ENCODE data around the gene DRICH1. TPM values are rescaled to one million over a fixed set of nuclear protein-coding genes. Genes with fewer than 3 reads are reported as not detected.
"Not testable (repeated sequence)": the region's sequence is repeated elsewhere in the genome, so short reads cannot be mapped to it uniquely, and the experiment has no call there.

Gene DRICH1
- total RNA-seq, 1 donor from 2014 or later: 0.43 TPM

DNA sequence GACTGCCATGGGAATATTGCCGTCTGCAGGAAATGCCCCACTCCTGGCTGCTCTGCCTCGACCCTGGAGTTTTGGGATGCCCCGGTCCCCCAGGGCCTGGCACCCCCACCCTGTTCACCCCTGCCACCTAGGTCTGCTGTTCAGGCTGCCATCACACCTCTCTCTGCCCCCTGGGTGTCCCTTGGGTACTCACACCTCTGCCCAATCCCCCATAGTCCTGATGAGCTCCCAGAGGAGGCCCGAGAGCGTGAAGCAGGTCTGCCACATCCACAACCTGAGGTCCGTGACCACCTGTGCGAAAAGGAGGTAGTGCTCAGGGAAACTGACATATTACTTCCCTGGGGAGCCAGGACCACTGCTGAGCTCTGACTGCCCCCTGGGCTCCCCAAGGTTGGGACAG lies 20.2 kb upstream of the DRICH1 start:
- H3K4me1 Mint-ChIP-seq (ENCODE audit: unreplicated experiment): no peaks in the 10 kb centered on the region
- DNase-seq (ENCODE audit: extremely low spot score, unreplicated experiment): no peak
- H3K27me3 Mint-ChIP-seq (ENCODE audit: unreplicated experiment): no peaks in the 10 kb centered on the region
- no peak overlapping the region for H3K27ac Mint-ChIP-seq (ENCODE audit: unreplicated experiment)
- H3K4me3 Mint-ChIP-seq (ENCODE audit: unreplicated experiment): no peak overlapping the region
- no peaks in the 10 kb centered on the region for H3K9me3 Mint-ChIP-seq (ENCODE audit: unreplicated experiment)
- peaks cover 10% of the 10 kb centered on the region for H3K36me3 Mint-ChIP-seq (ENCODE audit: unreplicated experiment)
- TF ChIP-seq, protein P1, sequence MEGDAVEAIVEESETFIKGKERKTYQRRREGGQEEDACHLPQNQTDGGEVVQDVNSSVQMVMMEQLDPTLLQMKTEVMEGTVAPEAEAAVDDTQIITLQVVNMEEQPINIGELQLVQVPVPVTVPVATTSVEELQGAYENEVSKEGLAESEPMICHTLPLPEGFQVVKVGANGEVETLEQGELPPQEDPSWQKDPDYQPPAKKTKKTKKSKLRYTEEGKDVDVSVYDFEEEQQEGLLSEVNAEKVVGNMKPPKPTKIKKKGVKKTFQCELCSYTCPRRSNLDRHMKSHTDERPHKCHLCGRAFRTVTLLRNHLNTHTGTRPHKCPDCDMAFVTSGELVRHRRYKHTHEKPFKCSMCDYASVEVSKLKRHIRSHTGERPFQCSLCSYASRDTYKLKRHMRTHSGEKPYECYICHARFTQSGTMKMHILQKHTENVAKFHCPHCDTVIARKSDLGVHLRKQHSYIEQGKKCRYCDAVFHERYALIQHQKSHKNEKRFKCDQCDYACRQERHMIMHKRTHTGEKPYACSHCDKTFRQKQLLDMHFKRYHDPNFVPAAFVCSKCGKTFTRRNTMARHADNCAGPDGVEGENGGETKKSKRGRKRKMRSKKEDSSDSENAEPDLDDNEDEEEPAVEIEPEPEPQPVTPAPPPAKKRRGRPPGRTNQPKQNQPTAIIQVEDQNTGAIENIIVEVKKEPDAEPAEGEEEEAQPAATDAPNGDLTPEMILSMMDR (IDR thresholded peaks at IDR 0.05): no peak

DNA sequence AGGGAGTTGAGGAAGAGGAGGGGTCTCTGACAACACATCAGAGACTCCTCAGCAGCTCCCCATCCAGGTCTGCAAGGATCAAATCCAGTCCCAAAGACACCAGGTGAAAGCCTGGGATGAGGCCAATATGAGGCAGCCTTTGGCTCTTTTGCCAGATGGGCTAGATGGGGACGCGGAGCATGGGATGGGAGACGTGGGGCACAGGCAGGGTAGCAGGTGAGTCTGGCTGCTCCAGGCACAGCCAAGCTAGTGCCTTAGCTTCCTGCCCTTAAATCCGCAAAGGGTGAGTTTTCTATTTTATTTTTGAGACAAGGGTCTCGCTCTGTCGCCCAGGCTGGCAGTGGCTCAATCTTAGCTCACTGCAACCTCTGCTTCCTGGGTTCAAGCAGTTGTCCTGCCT lies 19.6 kb upstream of the DRICH1 start:
- peaks cover 10% of the 10 kb centered on the region for H3K36me3 Mint-ChIP-seq (ENCODE audit: unreplicated experiment)
- TF ChIP-seq, protein P1 (IDR thresholded peaks at IDR 0.05): no peak
- no peak overlapping the region for H3K4me3 Mint-ChIP-seq (ENCODE audit: unreplicated experiment)
- H3K27ac Mint-ChIP-seq (ENCODE audit: unreplicated experiment): no peak overlapping the region
- H3K4me1 Mint-ChIP-seq (ENCODE audit: unreplicated experiment): no peaks in the 10 kb centered on the region
- DNase-seq (ENCODE audit: extremely low spot score, unreplicated experiment): no peak
- no peaks in the 10 kb centered on the region for H3K9me3 Mint-ChIP-seq (ENCODE audit: unreplicated experiment)
- no peaks in the 10 kb centered on the region for H3K27me3 Mint-ChIP-seq (ENCODE audit: unreplicated experiment)

DNA sequence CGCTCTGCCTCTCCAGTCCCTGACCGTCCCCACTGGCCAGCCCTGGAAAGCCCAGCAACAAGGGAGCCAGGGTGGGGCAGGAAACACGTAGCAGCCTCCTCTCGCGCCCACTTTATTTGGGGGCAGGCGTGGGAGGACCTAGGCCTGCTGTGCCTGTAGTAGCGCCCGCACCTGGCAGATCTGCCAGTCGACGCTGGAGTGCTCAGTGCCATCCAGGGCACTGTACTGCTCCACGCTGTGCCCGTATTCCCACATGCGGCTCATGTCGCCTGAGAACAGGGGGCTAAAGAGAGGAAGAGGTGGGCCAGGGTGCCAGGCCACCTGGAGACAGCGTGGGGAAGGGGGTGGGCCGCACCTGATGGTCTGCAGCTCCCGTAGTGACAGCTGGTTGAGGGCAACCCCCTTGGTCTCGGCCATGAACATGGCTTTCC lies 17.0 kb upstream of the DRICH1 start:
- H3K9me3 Mint-ChIP-seq (ENCODE audit: unreplicated experiment): no peaks in the 10 kb centered on the region
- H3K27me3 Mint-ChIP-seq (ENCODE audit: unreplicated experiment): no peaks in the 10 kb centered on the region
- no peak overlapping the region for H3K4me3 Mint-ChIP-seq (ENCODE audit: unreplicated experiment)
- no peak for DNase-seq (ENCODE audit: extremely low spot score, unreplicated experiment)
- TF ChIP-seq, protein P1 (IDR thresholded peaks at IDR 0.05): no peak
- no peak overlapping the region for H3K27ac Mint-ChIP-seq (ENCODE audit: unreplicated experiment)
- H3K4me1 Mint-ChIP-seq (ENCODE audit: unreplicated experiment): no peaks in the 10 kb centered on the region
- peaks cover 8% of the 10 kb centered on the region for H3K36me3 Mint-ChIP-seq (ENCODE audit: unreplicated experiment)

DNA sequence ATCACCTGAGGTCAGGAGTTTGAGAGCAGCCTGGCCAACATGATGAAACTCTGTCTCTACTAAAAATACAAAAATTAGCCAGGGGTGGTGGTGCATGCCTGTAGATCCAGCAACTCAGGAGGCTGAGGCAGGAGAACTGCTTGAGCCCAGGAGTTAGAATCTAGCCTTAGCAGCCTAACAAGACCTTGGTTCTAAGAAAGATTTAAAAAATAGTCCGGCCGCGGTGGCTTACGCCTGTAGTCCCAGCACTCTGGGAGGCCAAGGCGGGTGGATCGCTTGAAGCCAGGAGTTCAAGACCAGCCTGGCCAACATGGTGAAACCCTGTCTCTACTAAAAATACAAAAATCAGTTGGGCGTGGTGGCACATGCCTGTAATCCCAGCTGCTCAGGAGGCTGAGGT lies 14.4 kb upstream of the DRICH1 start:
- not testable (repeated sequence) for H3K36me3 Mint-ChIP-seq (ENCODE audit: unreplicated experiment)

DNA sequence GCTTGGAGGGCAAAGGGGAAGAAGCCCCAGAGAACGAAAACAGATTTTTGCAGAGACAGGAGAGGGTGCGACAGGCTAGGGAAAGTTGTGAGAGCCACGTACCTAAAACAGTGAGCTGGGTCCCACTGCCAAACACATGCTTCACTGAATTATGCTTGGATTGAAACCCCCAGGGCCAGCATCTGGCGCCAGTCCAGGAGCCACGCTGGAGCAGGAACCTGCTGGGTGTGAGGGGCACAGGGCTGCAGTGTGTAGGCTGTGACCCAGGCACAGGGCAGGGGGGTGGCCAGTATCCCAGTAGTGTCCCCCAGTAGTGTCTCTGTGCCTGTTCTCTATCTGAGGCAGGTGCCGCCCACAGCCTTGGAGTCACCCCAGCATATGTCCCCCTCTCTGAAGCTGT lies 8.1 kb upstream of the DRICH1 start:
- H3K27me3 Mint-ChIP-seq (ENCODE audit: unreplicated experiment); DNase-seq (ENCODE audit: extremely low spot score, unreplicated experiment); H3K9me3 Mint-ChIP-seq (ENCODE audit: unreplicated experiment); H3K4me1 Mint-ChIP-seq (ENCODE audit: unreplicated experiment); H3K36me3 Mint-ChIP-seq (ENCODE audit: unreplicated experiment); H3K4me3 Mint-ChIP-seq (ENCODE audit: unreplicated experiment); H3K27ac Mint-ChIP-seq (ENCODE audit: unreplicated experiment): not testable (repeated sequence)

More for the DNA sequence above, 14.4 kb upstream of the DRICH1 start:
- H3K4me1 Mint-ChIP-seq (ENCODE audit: unreplicated experiment); H3K27me3 Mint-ChIP-seq (ENCODE audit: unreplicated experiment); H3K4me3 Mint-ChIP-seq (ENCODE audit: unreplicated experiment); DNase-seq (ENCODE audit: extremely low spot score, unreplicated experiment); H3K27ac Mint-ChIP-seq (ENCODE audit: unreplicated experiment); H3K9me3 Mint-ChIP-seq (ENCODE audit: unreplicated experiment): not testable (repeated sequence)

DNA sequence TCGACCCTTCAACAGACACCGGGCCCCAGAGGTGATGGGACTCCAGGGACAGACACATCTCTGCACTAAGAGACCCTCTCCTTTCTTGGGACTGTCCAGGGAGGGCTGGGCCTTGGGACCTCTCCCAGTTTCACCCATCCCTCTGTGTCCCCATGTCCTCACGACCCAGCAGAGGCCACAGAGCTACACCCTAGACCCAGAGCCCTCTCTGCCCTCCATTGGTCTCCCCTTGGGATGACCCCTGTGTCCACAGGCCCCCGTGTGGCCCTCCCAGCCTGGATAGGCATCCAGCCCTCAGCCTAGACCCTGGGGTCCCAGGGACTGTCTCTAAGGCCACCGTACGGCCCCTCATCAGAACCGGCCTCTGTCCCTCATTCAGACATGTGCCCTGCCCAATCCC lies 7.5 kb upstream of the DRICH1 start:
- TF ChIP-seq, protein P1 (IDR thresholded peaks at IDR 0.05): no peak
- H3K9me3 Mint-ChIP-seq (ENCODE audit: unreplicated experiment): no peaks in the 10 kb centered on the region
- H3K4me3 Mint-ChIP-seq (ENCODE audit: unreplicated experiment): no peak overlapping the region
- H3K27ac Mint-ChIP-seq (ENCODE audit: unreplicated experiment): no peak overlapping the region
- no peaks in the 10 kb centered on the region for H3K27me3 Mint-ChIP-seq (ENCODE audit: unreplicated experiment)
- DNase-seq (ENCODE audit: extremely low spot score, unreplicated experiment): no peak
- no peaks in the 10 kb centered on the region for H3K4me1 Mint-ChIP-seq (ENCODE audit: unreplicated experiment)
- H3K36me3 Mint-ChIP-seq (ENCODE audit: unreplicated experiment): peaks cover 9% of the 10 kb centered on the region

All from osteocyte (in vitro differentiated cells).